OCI-LY3 (cell line): ENCODE measurements around the gene CCDC185.

Experiments
- CTCF ChIP-seq: fragments of 200-600, 300-600 bp; sonication (generic); IDR thresholded peaks from 2 replicates; pipeline ENCODE4 v1.5.1; 2014; ENCODE audit warnings: antibody characterized with exemption, low read length, low read depth
- EZH2phosphoT487 ChIP-seq: fragments of 200-600 bp; shearing (Covaris generic); IDR thresholded peaks from 2 replicates; pipeline ENCODE4 v1.6.1; 2018; ENCODE audit warnings: antibody characterized with exemption, mixed run types, low read depth

DNA sequence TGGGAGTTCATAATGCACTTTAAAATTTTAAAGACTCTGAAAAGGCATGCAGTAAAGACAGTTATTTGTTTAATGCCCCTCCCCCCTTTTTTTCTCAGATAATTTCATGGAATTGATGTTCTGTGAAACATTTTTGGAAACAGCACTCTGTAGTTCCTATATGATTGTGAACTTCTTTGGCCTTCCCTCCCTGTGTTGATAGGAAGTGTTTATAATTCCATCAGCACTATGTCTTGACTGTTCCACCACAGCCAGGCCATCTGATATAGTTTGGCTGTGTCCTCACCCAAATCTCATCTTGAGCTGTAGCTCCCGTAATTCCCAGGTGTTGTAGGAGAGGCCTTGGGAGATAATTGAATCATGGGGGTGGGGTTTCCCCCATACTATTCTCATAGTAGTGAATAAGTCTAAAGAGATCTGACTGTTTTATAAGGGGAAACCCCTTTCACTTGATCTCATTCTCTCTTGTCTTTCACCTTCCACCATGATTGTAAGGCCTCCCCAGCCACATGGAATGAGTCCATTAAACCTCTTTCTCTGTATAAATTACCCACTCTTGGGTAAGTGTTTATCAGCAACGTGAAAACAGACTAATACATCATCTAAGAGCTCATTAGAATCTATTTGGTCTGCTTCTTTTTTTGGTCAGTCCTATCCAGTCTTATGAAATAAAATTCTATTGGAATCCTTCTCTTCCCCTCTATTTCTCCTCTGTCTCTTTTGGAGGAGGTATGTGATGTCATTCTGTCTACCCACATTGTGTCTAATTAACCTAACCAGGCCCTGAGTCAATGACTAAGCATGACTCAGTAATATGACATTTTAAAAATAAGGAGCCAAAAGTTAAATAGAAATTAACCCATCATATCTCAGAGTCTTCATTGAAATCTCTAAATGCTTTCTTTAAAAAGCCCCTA is 8.9 kb downstream of the CCDC185 start:
- TF ChIP-seq CTCF = no peak
- no peak for TF ChIP-seq EZH2phosphoT487
